BJ (cell line): ENCODE results near the gene LAP3. TPM values are rescaled to one million over a fixed set of nuclear protein-coding genes. Genes with fewer than 3 reads are reported as not detected.

Experiments
- CTCF ChIA-PET: fragments of 350-600 bp; formaldehyde crosslinking; extraction: SDS; loops from one replicate; lab custom pipeline; 2021; ENCODE audit warnings: antibody characterized with exemption, inconsistent platforms; lab: Yijun Ruan, JAX
- POLR2A ChIA-PET: fragments of 300-600 bp; sonication (Branson Sonifier 250); formaldehyde crosslinking; extraction: SDS; loops from one replicate; lab custom pipeline; 2021; ENCODE audit warnings: antibody characterized with exemption; lab: Charles Lee
- DNase-seq: peaks from one replicate; pipeline ENCODE4 v3.0.0-alpha.2; 2011; ENCODE audit warnings: low read depth
- H3K27me3 ChIP-seq: 2 replicates; pipeline ENCODE4 v1.6.0; 2011; ENCODE audit warnings: low read length; ENCODE audit not compliant: control insufficient read depth, insufficient read depth
- H3K36me3 ChIP-seq: 2 replicates; pipeline ENCODE4 v1.5.1; 2011; ENCODE audit warnings: low read length; ENCODE audit not compliant: control insufficient read depth, insufficient read depth
- H3K4me3 ChIP-seq: 2 replicates; pipeline ENCODE4 v1.5.1; 2011; ENCODE audit warnings: low read depth, mild to moderate bottlenecking, control low read depth, low read length
- polyA plus RNA-seq: library from polyadenylated mRNA; depleted of rRNA; stranded (reverse); fragments of >200 nt; gene quantifications from 2 replicates; pipeline ENCODE4 v1.2.3, GENCODE V29; 2011
- TF ChIP-seq, protein P1 (sequence below): IDR thresholded peaks from 2 replicates; pipeline ENCODE4 v1.5.1; 2011; ENCODE audit warnings: low read depth, mild to moderate bottlenecking, control low read depth, inconsistent platforms, low read length, moderate library complexity; ENCODE audit not compliant: insufficient read depth

LAP3 gene
- polyA plus RNA-seq, 1 experiment, result 42.8 TPM

DNA sequence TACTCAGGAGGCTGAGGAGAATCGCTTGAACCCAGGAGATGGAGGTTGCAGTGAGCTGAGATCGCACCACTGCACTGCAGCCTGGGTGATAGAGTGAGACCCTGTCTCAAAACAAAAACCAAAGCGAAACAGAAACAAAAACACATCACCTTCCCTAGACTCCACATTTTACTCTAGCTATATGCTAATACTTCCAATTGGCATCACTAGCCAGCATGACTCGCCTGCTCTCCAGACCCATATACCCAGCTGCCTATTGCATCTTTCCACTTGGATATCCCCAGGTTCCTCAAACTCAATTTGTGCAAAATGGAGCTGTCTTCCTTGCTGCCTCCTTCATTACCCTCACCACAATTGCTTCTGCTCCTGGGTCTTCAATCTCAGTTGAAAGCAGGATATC, 22.4 kb upstream of the LAP3 start:
- H3K4me3 ChIP-seq, result no peak overlapping the region
- ChIA-PET POLR2A (no interaction called here), CTCF (interaction anchor here (0.6 to 1.5 kb wide), 5 partner anchors 9 to 244 kb away, joined by 3 to 4 read pairs (median 3); no protein-coding TSS in a partner anchor)
- H3K36me3 ChIP-seq, result no peaks in the 10 kb centered on the region
- TF ChIP-seq, protein P1, sequence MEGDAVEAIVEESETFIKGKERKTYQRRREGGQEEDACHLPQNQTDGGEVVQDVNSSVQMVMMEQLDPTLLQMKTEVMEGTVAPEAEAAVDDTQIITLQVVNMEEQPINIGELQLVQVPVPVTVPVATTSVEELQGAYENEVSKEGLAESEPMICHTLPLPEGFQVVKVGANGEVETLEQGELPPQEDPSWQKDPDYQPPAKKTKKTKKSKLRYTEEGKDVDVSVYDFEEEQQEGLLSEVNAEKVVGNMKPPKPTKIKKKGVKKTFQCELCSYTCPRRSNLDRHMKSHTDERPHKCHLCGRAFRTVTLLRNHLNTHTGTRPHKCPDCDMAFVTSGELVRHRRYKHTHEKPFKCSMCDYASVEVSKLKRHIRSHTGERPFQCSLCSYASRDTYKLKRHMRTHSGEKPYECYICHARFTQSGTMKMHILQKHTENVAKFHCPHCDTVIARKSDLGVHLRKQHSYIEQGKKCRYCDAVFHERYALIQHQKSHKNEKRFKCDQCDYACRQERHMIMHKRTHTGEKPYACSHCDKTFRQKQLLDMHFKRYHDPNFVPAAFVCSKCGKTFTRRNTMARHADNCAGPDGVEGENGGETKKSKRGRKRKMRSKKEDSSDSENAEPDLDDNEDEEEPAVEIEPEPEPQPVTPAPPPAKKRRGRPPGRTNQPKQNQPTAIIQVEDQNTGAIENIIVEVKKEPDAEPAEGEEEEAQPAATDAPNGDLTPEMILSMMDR, result no peak
- DNase-seq, result no peak
- peaks cover 2% of the 10 kb centered on the region; the same call in 1 of the 2 replicates for H3K27me3 ChIP-seq

DNA sequence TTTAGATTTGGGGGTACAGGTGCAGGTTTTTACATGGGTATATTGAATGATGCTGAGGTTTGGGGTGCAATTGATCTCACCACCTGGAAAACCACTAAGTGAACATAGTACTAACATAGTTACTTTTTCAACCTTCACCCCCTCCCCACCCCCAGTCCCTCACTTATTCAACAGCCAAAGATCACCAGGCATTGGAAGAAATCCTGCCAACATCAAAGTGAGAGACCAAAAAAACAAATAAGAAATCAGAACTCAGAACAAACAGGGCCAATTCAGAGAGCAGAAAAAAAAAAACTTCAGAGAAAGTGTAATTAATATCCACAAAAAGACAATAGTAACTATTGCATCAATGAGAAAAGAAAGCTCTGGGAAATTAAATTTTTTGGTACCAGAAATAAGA, 20.5 kb upstream of the LAP3 start:
- H3K4me3 ChIP-seq, result no peak overlapping the region
- no peak for DNase-seq
- POLR2A ChIA-PET, result no interaction called here
- TF ChIP-seq, protein P1, result no peak
- CTCF ChIA-PET, result interaction anchor here (0.8 to 0.9 kb wide), 2 partner anchors 56 to 76 kb away, joined by 3 read pairs; no protein-coding TSS in a partner anchor
- H3K36me3 ChIP-seq, result no peaks in the 10 kb centered on the region
- H3K27me3 ChIP-seq, result peaks cover 2% of the 10 kb centered on the region; the same call in 1 of the 2 replicates

DNA sequence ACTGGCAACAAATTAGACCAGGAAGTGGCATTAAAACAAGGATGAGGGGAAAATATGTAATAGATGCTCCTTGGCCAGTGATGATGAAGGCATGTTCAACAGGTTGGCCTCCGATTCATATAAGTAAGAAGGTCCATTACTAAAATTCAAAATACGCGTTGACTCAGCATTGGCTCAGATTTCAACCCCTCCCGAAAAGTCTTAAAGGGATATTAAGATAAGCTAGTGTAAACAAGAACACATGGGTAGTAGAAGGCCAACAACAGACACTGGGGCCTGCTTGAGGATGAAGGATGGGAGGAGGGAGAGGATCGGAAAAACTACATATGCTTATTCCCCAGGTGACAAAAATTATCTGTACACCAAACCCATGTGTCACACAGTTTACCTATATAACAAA, 19.1 kb upstream of the LAP3 start:
- TF ChIP-seq, protein P1, result no peak
- ChIA-PET POLR2A (no interaction called here), CTCF (interaction anchor here (0.7 to 3.3 kb wide), 4 partner anchors 9 to 78 kb away, joined by 3 to 15 read pairs (median 4); no protein-coding TSS in a partner anchor)
- Histone ChIP-seq H3K36me3 (no peaks in the 10 kb centered on the region), H3K27me3 (no peaks in the 10 kb centered on the region; the same call in 1 of the 2 replicates), H3K4me3 (no peak overlapping the region)
- DNase-seq, result no peak

DNA sequence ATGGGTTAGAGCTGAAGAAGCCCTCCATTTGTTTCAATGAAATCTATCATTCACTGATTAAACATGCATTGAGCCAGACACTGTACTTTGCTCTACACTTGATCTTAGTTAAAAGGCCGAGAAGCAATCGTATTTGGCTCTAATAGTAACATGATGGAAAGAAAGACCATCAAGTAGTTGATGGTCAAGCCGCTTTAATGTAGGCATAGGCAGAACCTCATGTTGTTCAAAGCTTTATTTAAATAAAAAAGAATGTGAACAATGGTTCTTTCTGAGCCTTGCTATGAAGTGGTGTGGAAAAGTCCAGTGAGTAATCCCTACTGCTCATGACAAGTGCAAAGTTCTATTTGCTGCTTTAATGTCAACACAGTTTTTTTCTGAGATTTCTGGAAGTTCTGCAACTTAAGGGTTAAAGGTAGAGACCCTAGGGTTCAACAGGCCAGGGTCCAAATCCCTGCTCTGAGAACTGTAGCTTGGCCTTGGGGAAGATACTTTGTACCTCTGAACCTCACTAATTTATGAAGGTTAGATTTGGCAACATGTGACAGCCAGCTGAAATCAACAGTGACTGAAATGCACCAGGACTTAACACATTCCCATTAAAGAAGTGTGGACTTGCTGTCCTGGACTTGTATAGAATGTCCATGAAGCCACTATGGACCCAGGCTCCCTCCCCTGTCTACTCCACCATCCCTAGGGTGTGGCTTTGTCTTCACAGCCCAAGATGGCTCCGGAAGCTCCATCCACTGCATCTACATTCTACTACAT, 17.9 kb upstream of the LAP3 start:
- no peak for DNase-seq
- H3K27me3 ChIP-seq, result no peaks in the 10 kb centered on the region; the same call in 1 of the 2 replicates
- ChIA-PET POLR2A (no interaction called here), CTCF (interaction anchor here (0.6 to 3.3 kb wide), 4 partner anchors 10 to 268 kb away, joined by 3 to 15 read pairs (median 4); no protein-coding TSS in a partner anchor)
- TF ChIP-seq, protein P1, result no peak
- H3K4me3 ChIP-seq, result no peak overlapping the region
- no peaks in the 10 kb centered on the region for H3K36me3 ChIP-seq

DNA sequence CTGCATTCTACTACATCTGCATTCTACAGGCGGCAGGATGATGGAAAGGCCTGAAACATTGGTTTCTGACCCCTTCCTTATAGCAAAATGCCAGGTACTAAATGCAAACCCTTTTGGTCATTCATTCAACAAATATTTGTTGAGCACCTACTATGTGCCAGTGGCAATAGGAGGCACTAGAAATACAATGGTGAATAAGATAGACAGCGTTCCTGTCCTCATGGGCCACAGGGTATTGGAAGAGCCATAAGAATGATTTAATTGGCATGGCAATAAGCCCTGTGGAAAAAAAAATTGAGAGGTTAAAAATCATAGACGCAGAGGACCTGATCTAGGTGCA, 17.3 kb upstream of the LAP3 start:
- Histone ChIP-seq H3K4me3 (no peak overlapping the region), H3K27me3 (no peaks in the 10 kb centered on the region; the same call in 1 of the 2 replicates), H3K36me3 (no peaks in the 10 kb centered on the region)
- ChIA-PET CTCF (interaction anchor here (0.6 to 3.3 kb wide), 2 partner anchors 11 to 268 kb away, joined by 3 to 15 read pairs; no protein-coding TSS in a partner anchor), POLR2A (no interaction called here)
- TF ChIP-seq, protein P1, result no peak
- DNase-seq, result no peak
